Measurements from ENCODE around the gene KRTAP13-1.

DNA sequence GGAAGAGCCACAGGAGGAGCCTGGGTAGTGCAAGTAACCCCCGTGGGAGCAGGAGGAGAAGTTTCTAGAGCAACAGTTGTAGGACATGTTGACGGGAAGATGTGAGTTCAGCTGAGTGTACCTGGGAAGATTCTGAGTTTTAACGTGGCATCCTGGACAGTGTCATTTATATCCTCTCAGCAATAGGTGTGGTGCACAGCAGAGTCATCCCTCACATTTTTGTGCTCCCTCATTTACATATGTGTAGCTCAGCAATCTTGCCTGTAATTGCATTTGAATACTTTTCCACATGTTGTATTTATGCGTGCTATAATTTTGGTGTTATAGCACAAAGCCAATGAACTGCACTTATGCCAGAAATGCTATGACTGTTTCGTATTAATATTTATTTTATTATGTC, 30.0 kb downstream of the KRTAP13-1 start, which contains the start of gene KRTAP13-3:
- no peak for TF ChIP-seq GATA2 (IDR thresholded peaks at IDR 0.05; ENCODE audit: low read depth, low read length)
- TF ChIP-seq GATA3 (IDR thresholded peaks at IDR 0.05; ENCODE audit: low read depth, low read length) = no peak
